DOHH2 (cell line): ENCODE measurements around the gene MLLT3.

Experiments used
- CTCF ChIP-seq: fragments of 200-600 bp; sonication (generic); IDR thresholded peaks from one replicate; pipeline ENCODE4 v1.5.1; 2014; ENCODE audit warnings: antibody characterized with exemption, mild to moderate bottlenecking, low read depth, low read length; ENCODE audit not compliant: poor library complexity, severe bottlenecking
- EZH2phosphoT487 ChIP-seq: fragments of 200-600 bp; sonication (generic); IDR thresholded peaks from 2 replicates; pipeline ENCODE4 v1.6.1; 2017; ENCODE audit warnings: borderline replicate concordance, mild to moderate bottlenecking, antibody characterized with exemption, low read length, moderate library complexity, mixed read lengths

DNA sequence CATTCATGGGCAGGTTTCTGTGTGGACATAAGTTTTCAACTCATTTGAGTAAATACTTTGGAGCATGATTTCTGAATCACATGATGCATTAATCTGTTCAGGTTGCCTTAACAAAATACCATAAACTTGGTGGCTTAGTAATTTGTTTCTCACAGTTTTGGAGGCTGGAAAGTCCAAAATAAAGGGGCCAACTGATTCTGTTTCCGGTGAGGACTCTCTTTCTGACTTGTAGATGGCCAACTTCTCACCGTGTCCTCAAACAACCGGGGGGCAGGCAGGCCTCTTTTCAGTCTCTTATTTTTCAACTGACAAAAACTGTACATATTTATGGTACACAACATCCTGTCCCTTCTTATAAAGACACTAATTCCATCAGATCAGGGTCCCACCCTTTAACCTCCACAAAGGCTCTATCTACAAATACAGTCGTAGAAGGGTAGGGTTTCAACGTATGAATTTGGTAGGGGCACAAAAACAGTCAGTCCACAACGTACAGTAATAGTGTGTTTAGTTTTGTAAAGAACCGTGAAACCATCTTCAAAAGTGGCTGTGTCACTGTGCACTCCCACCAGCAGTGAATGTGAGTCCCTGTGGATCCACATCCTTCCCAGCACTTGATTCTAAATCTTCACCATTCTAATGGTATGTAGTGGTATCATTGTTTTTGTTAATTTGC is 37.2 kb downstream of the MLLT3 start:
- TF ChIP-seq EZH2phosphoT487 (no peak), CTCF (no peak)
